ENCODE measurements around the gene PRKAR1B.

PRKAR1B gene

DNA sequence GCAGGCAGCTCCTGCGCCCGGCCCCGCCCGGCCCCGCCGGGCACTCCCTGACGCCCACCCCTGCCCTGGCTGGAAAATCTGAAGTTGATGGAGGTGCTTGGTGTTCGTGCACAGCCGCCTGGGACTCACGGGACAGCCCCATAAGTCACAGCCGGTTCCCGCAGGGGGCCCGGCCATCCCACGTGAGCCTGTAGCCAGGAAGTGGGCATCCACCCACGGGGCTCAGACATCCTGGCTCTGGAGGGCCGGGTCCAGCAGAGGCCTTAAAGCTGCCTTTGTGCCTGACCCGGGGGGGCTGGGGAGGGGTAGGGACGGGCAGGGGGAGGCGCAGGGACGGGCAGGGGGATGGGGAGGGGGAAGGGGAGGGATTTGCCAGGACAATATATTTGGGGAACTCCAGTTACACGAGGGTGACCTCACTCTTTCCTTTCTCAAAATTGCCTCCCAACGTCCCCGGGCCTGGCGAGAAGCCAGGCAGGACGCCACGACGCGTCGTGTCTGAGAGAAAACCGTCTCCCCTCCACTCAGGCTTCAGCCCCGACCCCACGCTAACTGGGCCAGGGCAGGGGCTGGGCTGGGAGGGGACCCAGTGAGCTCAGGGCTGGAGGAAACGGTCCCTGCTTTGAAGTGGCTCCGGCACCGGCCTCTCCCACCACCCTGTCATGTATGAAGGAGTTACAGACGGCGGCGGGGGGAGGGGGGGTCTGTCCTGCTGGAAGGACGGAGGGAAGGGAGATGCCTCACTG lies 125.3 kb downstream of the PRKAR1B start:
- Histone ChIP-seq H3K4me3 (peak overlapping the region; percentile 55), H3K27ac (peak overlapping the region; percentile 95 to 100)
- DNase-seq (ENCODE audit: low spot score), result peak; percentile 87

DNA sequence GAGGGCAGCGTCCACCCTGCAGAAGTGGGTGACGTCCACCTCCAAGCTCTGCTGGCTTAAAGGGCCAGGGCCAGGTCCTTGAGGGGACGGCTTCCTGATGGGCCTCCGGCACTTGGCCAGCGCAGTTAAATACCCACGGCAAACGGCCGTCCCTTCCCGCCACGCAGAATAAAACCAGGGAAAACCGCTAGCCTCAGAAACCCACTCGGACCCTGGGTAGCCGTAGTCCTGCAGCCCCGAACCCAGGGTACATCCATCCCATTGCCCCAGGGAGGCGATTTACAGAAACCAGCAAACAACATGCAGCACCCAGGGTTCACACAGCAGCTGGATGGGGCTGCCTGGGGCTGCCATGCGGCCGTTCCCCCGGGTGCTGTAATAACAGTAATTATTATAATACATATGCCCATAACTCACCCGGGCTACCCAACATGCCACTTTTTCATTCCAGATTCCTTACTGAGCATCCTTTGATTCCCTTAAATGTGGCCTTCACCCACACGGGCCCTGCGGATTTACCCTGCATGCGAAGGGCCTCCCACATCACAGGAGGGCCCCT lies 126.0 kb downstream of the PRKAR1B start:
- Histone ChIP-seq H3K27ac (peak overlapping the region; percentile 95 to 100), H3K4me3 (peak overlapping the region; percentile 55)
- DNase-seq (ENCODE audit: low spot score), result peak; percentile 77
- TF ChIP-seq, protein P1, sequence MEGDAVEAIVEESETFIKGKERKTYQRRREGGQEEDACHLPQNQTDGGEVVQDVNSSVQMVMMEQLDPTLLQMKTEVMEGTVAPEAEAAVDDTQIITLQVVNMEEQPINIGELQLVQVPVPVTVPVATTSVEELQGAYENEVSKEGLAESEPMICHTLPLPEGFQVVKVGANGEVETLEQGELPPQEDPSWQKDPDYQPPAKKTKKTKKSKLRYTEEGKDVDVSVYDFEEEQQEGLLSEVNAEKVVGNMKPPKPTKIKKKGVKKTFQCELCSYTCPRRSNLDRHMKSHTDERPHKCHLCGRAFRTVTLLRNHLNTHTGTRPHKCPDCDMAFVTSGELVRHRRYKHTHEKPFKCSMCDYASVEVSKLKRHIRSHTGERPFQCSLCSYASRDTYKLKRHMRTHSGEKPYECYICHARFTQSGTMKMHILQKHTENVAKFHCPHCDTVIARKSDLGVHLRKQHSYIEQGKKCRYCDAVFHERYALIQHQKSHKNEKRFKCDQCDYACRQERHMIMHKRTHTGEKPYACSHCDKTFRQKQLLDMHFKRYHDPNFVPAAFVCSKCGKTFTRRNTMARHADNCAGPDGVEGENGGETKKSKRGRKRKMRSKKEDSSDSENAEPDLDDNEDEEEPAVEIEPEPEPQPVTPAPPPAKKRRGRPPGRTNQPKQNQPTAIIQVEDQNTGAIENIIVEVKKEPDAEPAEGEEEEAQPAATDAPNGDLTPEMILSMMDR (IDR thresholded peaks at IDR 0.05), result no peak

More for the DNA sequence above, 125.3 kb downstream of the PRKAR1B start:
- TF ChIP-seq, protein P1 (IDR thresholded peaks at IDR 0.05), result no peak

DNA sequence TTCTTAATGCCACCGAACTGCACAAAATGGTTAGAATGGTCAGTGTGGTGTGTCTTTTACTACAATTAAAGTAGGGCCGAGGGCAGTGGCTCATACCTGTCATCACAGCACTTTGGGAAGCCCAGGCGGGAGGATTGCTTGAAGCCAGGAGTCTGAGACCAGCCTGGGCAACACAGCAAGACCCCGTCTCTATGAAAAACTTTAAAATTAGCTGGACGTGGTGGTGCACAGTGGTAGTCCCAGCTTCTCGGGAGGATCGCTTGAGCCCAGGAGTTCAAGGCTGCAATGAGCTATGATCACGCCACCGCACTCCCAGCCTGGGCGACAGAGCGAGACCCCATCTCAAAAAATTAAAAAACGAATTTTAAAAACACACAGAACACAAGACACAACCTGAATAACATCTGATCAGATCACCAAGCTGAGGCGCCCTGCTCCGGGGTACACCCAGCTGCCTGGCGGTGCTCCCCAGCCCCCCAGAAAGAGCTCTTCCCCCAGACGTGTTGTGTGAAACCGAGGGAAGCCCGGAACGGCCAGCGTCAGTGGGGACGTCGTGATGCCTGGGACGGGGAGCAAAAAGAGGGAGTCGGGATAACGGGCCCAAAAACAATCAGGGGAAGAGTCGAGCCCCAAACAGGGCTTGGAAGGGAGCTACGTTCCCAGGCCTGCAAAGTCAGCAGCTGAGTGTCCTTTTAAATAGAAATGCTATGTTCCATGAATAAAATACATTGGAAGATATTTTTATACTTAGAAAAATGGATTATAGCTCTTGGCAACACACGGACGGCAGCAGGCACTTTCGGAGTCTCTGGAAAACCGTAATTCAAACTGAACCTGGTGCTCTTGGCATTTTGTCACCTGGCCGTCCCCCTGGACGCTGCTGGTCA lies 126.7 kb downstream of the PRKAR1B start:
- DNase-seq (ENCODE audit: low spot score), result peak; percentile 71
- Histone ChIP-seq H3K27ac (peak overlapping the region; percentile 95 to 100), H3K4me3 (peak overlapping the region; percentile 55)
- TF ChIP-seq, protein P1 (IDR thresholded peaks at IDR 0.05), result no peak

DNA sequence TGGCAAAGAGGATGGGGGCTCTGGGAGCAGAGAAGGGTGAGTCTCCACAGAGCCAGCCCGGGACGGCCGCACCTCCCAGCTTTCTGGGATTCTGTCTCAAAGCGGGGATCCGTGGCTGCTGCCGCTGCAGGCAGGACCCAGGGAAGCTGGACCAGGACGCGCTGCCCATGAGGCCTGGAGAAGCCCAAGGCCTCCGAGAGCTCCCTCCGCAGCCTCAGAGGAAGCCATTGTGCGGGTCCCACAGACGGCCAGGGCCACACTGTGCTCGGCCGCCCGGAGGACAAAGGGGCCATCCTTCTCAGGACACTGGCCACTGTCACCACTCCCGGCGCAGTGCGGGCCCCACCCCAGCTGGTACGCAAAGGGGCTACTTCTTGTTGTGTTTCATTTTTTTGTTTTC lies 128.2 kb downstream of the PRKAR1B start:
- no peak for DNase-seq (ENCODE audit: low spot score)
- TF ChIP-seq, protein P1 (IDR thresholded peaks at IDR 0.05), result no peak

DNA sequence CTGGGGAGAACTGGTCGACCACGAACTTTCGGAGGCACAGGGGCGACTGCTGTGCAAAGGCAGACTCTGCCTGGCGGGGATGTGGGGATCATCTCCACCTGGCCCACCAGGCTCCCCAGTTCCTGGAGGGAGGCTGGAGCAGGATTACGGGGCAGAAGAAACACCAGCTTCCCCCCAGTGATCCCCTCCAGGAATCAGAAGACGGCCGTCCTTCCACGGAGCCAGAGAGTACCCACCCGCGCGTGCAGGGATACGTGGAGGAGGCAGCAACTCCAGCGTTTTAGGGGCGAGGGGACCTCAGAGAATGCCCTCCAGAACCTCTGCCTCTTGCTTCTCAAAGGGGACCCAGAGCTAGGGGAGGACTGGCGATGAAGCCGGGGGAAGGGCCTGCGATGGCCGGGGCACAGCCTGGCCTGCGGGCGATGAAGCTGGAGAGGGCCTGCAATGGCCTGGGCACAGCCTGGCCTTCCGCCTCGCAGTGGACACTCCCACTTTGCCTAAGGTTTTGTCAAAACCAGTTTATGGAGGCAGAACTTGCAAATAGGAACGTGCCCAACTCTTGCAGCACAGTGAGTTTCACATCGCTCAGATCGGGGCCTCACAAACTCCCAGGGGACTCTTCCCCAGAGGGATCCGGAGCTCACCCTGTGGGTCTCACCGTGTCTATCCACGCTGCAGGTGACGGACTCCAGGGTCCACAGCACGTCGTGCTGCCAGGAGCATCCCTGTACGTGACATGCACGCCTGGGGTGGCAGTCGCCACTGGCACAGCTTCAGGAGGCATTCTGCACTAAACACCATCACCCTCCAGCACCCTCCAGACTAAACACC lies 129.5 kb downstream of the PRKAR1B start:
- H3K4me3 ChIP-seq, result no peak overlapping the region
- no peak overlapping the region for H3K27ac ChIP-seq
- TF ChIP-seq, protein P1 (IDR thresholded peaks at IDR 0.05), result no peak
- DNase-seq (ENCODE audit: low spot score), result no peak

More for the DNA sequence above, 128.2 kb downstream of the PRKAR1B start:
- Histone ChIP-seq H3K27ac (no peak overlapping the region), H3K4me3 (no peak overlapping the region)

- Histone ChIP-seq H3K27ac (no peak overlapping the region), H3K4me3 (no peak overlapping the region)
- TF ChIP-seq, protein P1 (IDR thresholded peaks at IDR 0.05), result no peak
- no peak for DNase-seq (ENCODE audit: low spot score)
Measured at GRCh38 chr7:596819-597182, 130.3 kb downstream of the PRKAR1B start.
